HFFc6 (cell line): Measurements from ENCODE around the gene PSMA1. TPM values are rescaled to one million over a fixed set of nuclear protein-coding genes. Genes with fewer than 3 reads are reported as not detected.

Source experiments
- DNase-seq: peaks from one replicate; pipeline ENCODE4 v3.0.0-alpha.2; 2018
- H3K27ac Mint-ChIP-seq: 2 replicates; pipeline ENCODE4 v1.8.0; 2020; ENCODE audit warnings: mild to moderate bottlenecking, mixed read lengths
- H3K27me3 Mint-ChIP-seq: 2 replicates; pipeline ENCODE4 v1.8.0; 2021; ENCODE audit warnings: mild to moderate bottlenecking, moderate library complexity, mixed read lengths; ENCODE audit not compliant: insufficient read depth
- H3K36me3 Mint-ChIP-seq: 2 replicates; pipeline ENCODE4 v1.8.0; 2021; ENCODE audit warnings: low read depth, mixed read lengths
- H3K4me1 Mint-ChIP-seq: 2 replicates; pipeline ENCODE4 v1.8.0; 2020; ENCODE audit warnings: low read depth, mixed read lengths
- H3K4me3 Mint-ChIP-seq: 2 replicates; pipeline ENCODE4 v1.8.0; 2020; ENCODE audit warnings: mild to moderate bottlenecking, moderate library complexity, mixed read lengths
- H3K9me3 Mint-ChIP-seq: 2 replicates; pipeline ENCODE4 v1.8.0; 2020; ENCODE audit warnings: mild to moderate bottlenecking, mixed read lengths
- total RNA-seq, 6 experiments: library from RNA; stranded (reverse); fragmentation: NEBNext Ultra II Directional; extraction: Animal tissue kit (Norgen Biotek cat#: 25700); gene quantifications; 2 replicates in 1 of 6; 3 replicates in 5 of 6; pipeline ENCODE4 v1.2.3, GENCODE V29; 2021
- TF ChIP-seq, protein P1 (sequence below): fragments of 200-600 bp; sonication (generic); IDR thresholded peaks from 2 replicates; pipeline ENCODE4 v1.5.0; 2021; ENCODE audit warnings: antibody characterized with exemption, mild to moderate bottlenecking

PSMA1 gene
- total RNA-seq, 6 experiments from 2014 or later = 158 to 193 (median 173) TPM

DNA sequence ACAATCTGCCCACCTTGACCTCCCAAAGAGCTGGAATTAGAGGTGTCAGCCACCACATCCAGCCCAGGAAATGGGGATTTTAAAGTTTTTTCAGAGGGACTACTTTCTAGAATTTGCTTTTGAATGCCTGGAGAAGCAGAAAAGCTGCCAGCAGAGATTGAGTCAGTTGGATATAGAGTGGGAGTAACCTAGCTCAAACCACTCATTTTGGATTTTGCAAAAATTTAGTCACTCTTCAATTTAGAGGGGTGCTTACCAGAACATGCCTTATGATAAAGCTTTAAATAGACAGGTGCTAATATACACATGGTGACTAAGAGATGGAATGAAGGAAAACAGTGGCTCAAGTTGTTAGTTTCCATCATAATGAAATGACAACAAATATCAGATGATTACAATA is 26.5 kb upstream of the PSMA1 start:
- Mint-ChIP-seq H3K4me1 (no peaks in the 10 kb centered on the region), H3K27me3 (peaks cover 15% of the 10 kb centered on the region), H3K27ac (no peak overlapping the region), H3K36me3 (no peaks in the 10 kb centered on the region), H3K4me3 (no peak overlapping the region), H3K9me3 (no peaks in the 10 kb centered on the region)
- TF ChIP-seq, protein P1, sequence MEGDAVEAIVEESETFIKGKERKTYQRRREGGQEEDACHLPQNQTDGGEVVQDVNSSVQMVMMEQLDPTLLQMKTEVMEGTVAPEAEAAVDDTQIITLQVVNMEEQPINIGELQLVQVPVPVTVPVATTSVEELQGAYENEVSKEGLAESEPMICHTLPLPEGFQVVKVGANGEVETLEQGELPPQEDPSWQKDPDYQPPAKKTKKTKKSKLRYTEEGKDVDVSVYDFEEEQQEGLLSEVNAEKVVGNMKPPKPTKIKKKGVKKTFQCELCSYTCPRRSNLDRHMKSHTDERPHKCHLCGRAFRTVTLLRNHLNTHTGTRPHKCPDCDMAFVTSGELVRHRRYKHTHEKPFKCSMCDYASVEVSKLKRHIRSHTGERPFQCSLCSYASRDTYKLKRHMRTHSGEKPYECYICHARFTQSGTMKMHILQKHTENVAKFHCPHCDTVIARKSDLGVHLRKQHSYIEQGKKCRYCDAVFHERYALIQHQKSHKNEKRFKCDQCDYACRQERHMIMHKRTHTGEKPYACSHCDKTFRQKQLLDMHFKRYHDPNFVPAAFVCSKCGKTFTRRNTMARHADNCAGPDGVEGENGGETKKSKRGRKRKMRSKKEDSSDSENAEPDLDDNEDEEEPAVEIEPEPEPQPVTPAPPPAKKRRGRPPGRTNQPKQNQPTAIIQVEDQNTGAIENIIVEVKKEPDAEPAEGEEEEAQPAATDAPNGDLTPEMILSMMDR = no peak
- DNase-seq = no peak

DNA sequence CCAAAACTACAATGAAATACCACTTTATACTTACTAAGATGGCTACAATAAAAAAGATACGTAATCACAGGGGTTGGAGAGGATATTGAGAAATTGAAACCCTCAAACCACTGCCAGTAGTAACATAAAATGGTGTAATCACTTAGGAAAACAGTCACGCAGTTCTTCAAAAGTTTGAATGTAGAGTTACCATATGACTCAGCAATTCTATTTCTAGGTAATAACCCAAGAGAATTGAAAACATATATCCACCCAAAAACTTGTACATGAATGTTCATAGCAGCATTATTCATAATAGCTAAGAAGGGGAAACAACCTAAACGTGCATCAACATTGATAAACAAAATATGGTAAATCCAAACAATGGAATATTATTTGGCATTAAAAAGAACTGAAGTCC is 24.4 kb upstream of the PSMA1 start:
- H3K4me1 Mint-ChIP-seq = no peaks in the 10 kb centered on the region
- no peak overlapping the region for H3K4me3 Mint-ChIP-seq
- no peak for DNase-seq
- no peaks in the 10 kb centered on the region for H3K9me3 Mint-ChIP-seq
- peaks cover 15% of the 10 kb centered on the region for H3K27me3 Mint-ChIP-seq
- TF ChIP-seq, protein P1 = no peak
- H3K36me3 Mint-ChIP-seq = no peaks in the 10 kb centered on the region
- H3K27ac Mint-ChIP-seq = no peak overlapping the region

DNA sequence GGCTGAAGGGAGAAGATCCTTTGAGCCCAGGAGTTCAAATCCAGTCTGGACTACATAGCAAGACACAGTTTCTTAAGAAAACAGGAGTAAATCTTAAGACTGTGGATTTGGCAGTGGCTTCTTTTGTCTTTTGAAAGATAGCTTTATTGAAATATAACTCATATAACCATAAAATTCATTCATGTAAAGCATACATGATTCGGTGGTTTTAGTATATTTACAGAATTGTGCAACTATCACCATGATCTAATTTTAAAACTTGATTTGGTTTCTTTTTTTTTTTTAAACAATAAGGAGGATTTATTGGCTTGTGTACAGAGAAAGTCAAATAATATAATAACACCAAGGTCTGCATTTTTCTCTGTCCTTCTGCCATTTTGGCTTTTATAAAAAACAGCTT is 23.1 kb upstream of the PSMA1 start:
- H3K36me3 Mint-ChIP-seq = no peaks in the 10 kb centered on the region
- no peaks in the 10 kb centered on the region for H3K9me3 Mint-ChIP-seq
- DNase-seq = no peak
- no peak overlapping the region for H3K27ac Mint-ChIP-seq
- H3K27me3 Mint-ChIP-seq = peaks cover 16% of the 10 kb centered on the region
- no peak overlapping the region for H3K4me3 Mint-ChIP-seq
- TF ChIP-seq, protein P1 = no peak
- H3K4me1 Mint-ChIP-seq = no peaks in the 10 kb centered on the region

DNA sequence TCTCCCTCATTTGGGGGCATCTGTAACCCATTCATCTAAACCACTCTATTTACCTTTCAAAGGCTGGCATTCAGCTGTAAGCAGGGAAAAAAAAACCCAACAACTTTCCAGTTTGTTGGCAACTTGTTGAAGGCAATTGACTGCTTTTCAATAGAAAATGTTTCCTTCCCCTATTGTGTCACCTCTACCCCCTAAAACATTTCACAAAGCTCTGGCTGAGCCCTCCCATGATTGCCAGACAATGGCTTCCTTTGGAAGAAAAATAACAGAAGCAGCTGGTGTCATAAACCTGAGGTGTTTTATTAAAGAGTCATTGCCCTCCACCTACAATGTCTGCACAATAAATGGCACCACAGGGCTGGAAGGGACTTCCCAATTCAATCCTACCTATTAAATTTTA is 22.1 kb upstream of the PSMA1 start:
- H3K9me3 Mint-ChIP-seq = no peaks in the 10 kb centered on the region
- no peak overlapping the region for H3K27ac Mint-ChIP-seq
- peaks cover 16% of the 10 kb centered on the region for H3K27me3 Mint-ChIP-seq
- H3K36me3 Mint-ChIP-seq = no peaks in the 10 kb centered on the region
- H3K4me3 Mint-ChIP-seq = no peak overlapping the region
- TF ChIP-seq, protein P1 = no peak
- H3K4me1 Mint-ChIP-seq = no peaks in the 10 kb centered on the region
- DNase-seq = no peak

DNA sequence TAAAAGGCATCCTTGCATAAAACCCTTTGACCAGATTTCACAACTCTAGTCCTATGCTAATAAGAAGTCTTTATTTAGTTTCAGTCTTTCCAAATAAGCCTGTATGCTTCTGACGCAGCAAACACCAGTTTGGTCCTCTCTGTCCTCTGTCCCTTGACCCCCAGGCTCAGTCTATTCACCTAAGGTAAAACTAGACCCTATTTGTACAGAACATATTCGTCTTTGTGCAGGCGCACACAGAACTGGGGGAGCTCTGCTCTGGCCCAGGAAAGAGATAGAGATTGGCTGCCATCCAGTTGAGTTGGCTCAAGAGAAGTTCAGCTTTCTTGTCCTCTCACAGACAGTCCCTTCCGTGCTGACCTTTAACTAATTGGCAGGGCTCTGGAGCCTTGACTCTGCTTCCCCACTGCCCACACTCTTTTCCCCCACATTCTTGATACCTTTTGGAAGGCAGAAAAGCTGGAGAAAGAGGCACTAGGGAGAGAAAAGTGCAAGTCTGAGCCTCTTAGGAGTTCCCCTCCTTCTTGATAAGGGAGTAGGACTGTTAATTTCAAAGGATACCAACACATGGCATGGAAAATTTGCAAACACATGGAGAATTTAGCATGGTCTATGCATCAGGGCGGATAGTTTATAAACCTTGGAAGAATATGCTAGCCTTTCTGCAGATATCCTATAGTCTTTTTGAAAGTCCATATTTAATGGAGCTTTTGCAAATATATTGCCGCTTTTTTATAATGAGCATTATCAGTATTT is 21.2 kb upstream of the PSMA1 start:
- DNase-seq = no peak
- Mint-ChIP-seq H3K4me3 (no peak overlapping the region), H3K9me3 (no peaks in the 10 kb centered on the region), H3K36me3 (no peaks in the 10 kb centered on the region), H3K4me1 (no peaks in the 10 kb centered on the region), H3K27me3 (peaks cover 16% of the 10 kb centered on the region), H3K27ac (no peak overlapping the region)
- TF ChIP-seq, protein P1 = no peak
